C1 segment of cervical spinal cord (tissue), 14 donors: ENCODE results near the gene MEIOC.
"Not testable (repeated sequence)": the region's sequence is repeated elsewhere in the genome, so short reads cannot be mapped to it uniquely, and the experiment has no call there.

ENCODE experiments used
- DNase-seq, 14 donors: peaks; one replicate each; lab custom pipeline; 2025; lab: John Stamatoyannopoulos, UW

MEIOC gene

DNA sequence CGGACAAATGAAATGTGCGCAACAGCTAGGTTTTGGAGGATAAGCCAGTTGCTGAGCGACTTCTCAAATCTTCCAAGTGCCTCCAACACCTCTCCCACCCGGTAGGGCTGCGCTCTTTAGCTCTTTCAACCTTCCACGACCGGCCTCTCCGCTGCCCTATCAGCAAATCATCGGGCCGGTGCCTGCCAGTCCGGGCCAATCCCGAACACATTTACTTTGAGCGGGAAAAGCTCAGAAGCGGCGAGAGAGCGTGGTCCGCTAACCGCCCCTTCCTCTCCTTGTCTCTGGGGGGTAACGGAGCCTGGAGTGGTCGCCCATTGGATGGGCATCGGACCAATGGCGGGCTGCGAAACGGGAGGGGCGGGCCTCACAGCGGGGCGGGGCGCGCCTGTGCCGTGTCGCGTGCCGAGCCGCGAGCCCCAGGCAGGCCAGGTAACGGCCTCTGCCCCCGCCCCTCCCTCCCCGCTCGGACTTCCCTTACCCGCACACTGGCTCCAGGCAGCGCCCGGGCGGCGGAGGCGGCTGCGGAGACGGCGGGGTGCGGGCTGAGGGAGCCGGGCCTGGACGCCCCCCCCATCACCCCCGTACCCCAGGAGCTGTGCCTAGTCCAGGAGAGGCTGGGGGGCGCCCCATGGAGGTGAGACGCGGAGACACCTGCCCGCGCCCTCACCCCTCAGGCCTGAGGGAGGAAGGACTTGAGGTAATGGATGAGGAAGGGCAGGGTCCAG is at the start of gene MEIOC:
Gene MEIOC (plus strand): TSS at position 486 of the 728 bp plus-strand sequence. CDS start 146 bp downstream, at position 632.
- DNase-seq: no peak

DNA sequence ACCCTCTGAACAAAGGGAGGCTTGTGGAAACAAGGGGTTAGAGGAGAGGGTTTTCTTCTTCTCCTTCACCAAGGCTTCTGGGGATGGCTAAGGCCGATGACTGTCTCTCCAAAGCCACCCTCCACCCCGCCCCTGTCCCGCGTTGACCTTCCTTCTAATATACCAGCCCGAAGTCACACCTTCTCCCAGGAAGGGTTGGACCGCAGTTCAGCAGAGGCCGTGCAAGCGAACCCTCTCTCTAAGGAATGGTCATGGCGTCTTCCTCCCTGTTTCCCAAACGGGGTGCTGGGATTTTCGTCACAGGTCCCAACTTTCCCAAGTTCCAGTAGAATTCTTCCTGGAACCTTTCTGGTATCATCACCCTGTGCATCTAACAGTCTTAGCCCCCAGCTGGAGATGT is 49.6 kb upstream of the MEIOC start:
- DNase-seq: no peak

DNA sequence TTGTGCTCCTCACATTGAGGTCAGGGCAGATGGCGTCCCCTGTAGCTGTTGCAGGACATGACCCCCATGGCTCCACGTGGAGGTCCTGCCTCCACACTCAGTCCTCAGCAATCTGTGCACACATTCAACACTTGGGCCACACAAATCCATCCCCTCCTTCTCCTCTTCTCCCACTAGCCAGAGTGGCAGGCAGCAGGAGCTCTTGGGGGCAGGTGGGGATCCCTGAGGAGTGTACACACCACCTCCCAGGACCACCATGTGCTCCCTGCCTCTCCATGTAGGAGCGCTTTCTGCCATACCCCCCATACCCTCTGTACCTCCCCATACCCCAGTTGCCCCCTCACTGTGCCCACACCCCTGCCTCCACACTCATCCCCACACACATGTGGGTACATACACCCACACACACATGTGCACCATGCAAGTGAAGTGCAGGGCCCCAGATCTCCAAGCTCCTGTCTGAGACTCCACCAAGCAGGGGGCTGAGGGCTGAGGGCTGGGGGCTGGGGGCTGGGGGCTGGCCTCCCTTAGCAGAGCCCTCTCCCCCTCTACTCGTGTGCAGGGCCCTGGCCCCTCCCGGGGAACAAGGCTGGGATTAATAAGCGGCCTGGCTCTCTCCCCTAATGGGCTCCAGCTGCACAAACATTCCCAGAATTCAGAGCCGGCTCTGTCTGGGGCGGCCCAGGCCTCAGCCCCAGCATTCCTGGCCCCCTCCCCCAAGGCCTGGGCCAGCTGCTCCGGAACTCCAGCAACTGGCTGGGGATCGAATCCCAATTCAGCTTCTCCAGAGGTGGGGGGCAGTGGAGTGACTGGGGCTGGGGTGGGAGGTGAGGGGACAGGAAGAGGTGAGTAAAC is 48.2 kb upstream of the MEIOC start:
- DNase-seq: no peak

DNA sequence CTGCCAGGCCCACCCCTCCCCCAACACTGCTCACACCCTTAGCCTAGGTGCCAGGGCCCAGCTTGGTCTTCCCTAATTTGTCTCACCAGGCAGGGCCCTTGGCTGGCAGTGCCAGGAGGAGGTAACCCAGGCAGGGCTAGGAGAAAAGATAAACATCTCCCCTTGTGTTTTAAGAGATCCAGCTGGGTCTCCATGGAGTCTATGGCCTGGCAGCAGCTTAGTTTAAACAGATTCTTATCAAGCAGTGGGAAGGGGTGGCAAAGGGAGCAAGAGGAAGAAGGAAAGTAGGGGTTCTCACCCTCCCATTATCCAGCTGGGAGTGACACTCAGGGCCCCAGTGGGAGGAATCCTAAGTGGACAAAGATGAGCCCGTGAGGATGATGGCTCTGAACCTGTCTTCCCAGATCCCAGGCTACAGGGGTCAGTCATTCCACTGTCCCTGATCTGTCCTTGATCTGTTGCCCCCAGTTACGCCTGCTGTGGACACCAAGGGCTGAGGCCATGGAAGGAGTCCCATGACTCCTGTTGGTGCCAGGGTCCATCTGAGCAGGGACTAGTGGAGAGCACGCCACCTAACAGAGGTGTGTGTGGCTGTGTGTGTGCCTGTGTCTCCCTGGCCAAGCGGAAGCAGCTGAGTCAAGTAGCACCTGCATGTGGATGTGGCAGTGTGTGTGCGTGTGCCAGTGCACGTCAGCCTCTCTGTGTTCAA is 47.4 kb upstream of the MEIOC start:
- DNase-seq: no peak

DNA sequence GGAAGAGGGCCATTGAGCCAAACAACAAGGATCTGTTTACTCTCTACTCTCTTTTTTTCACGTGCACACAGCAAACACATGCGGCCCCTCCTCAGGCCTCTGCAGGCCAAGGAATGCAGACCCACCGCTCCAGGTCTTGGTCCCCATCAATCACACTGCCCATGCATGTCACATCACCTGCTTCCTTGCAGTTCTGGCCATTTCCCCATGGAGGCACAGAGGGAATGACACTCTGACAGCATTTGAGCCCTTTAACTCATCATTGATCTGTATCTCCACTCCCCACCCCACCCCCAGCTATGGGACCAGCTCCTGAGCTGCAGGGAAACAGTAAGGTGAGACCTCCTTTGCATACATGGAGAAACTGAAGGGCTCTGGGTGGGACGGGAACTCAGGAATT is 45.9 kb upstream of the MEIOC start:
- DNase-seq: no peak

DNA sequence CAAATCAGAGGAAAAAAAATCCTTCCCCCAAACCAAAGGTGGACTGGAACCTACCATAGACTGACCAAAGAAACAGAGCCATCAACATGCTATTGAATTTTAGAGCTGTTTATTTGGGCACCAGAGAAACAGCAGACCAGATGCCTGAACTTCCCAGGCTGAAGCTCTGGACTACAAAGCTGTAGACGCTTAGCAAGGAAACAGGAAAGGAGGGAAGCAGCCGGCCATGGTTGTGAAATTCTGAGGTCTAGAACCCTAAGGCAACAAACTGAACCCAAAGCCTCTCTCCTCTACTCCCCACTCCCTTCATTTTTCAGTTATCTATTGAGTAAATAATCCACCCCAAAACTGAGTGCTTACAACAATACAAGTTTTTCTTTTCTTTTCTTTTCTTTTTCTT is 45.4 kb upstream of the MEIOC start:
- no peak for DNase-seq

DNA sequence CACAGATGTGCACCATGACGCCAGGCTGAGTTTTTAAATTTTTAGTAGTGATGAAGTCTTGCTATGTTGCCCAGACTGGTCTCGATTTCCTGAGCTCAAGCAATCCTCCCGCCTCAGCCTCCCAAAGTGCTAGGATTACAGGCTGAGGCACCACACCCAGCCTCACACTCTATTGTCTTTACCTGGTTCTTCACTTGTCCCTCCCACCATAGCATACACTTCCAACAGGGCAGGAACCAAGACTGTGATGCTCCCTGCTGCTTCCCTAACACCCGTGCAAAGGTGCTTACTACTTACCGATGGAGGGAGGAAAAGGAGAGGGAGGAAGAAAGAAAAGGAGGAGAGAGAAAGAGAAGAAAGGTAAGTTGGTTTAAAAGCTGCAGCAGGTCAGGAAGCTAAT is 41.4 kb upstream of the MEIOC start:
- DNase-seq: no peak

DNA sequence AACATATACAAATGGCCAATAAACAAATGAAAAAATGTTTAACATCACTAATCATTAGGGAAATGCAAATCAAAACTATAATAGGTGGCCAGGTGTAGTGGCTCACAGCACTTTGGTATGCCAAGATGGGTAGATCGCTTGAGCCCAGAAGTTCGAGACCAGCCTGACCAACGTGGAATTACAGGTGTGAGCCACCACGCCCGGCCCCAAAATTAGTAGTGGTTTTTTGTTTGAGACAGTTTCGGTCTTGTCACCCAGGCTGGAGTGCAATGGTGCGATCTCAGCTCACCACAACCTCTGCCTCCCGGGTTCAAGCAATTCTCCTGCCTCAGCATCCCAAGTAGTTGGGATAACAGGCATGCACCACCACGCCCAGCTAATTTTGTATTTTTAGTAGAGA is 37.6 kb upstream of the MEIOC start:
- not testable (repeated sequence) for DNase-seq

DNA sequence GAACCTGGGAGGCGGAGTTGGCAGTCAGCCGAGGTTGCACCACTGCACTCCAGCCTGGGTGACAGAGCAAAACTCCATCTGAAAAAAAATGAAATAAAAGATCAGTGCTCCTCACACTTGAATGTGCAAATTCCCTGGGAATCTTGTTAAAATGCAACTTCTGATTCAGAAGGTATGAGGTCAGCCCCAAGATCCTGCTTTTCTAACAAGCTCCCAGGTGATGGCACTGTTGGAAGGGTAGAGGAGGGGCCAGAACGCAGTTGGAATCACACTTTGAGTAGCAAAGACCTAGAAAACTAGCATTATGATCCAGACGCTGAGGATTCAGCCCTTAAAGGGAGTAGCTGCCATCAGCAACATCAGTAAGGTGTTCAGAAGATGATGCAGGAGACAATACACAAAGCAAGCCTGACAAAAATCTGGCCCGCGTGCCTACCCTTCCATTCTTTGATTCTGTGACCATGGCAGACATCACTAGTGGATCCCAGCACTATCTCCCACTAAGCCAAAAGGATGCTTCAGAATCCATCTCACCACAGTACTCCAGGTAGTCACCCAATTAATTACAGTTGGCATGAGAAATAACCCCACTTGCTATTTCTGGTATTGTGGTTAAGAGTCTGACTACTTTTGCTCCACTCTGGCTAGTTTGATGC is 33.1 kb upstream of the MEIOC start:
- DNase-seq: no peak

DNA sequence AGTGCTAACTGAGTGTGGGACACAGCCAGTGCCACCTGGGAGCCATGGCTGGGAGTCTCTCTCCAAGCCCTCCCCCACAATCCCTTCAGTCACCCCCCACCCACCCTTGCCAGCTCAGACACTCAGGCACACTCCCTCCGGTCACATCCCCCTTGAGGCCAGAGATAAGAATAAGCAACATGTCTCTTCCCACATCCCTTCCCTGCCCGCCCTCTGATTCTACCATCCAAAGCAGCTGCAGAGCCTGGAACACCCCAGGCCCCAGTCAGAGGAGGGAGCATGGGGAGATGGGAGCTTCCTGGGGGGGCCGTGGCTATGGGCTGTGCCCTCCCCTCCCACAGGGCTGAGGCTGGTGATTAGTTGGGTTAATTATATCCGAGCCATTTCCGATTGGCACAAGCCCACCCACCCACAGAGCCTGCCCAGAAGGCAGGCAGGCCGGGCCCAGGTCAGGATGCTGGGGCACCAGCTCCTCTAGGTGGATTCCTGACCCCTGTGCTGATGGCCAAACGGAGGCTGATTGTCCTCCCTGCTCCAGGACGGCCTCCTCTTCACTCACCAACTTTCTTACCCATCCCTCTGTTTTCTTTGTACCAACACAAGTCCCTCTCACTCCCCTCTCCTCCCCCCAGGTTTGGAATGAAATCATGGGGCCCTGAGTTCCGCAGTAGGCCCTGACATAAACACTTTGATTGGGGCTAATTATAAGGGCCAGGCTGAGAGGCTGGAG is 28.6 kb upstream of the MEIOC start:
- no peak for DNase-seq

DNA sequence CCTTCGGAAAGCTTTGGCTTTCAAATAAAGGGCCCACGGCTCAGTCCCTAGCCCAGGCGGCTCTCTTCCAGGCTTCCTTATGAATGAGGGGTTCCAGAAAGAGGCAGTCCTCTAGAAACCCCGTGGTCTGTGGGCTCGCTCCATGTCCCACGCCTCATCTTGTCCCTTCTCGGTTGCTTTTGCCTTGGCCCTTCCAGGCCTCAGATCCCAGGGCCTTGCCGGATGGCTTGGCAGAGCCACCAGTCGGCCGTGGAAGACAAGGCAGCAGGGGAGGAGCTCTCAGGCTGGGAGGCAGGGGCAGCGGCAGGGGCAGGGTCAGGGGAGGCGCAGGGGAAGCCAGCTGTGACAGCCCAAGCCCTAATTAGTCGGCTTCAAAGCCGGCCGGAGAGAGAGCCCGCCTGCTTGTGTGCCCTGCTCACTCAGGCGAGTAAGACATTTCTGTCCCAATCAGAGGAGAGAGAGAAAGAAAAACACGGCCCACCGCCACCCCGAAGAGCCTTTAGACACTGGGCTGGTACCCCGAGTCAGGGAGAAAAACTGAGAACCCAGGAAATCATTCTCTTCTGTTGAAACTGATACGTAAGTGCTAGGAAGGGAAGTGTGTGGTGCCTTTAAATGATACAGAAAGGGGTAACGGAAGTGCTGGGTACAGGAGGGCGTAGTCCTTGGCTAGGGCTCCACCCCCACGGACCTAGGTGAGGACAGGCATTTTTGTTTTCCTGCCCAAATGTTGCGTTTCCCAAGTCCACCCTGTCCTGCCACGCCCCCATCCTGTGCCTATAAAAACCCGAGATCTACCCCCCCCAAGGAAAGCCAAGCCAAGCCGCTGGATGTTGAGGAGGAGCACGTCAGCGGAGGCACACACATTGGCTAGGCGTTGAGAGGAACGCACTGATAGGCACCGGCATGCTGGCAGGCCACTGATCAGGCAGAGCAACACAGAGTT is 27.8 kb upstream of the MEIOC start:
- peak in 7 of 14 donors; percentile 8 to 50 (median 25) for DNase-seq

DNA sequence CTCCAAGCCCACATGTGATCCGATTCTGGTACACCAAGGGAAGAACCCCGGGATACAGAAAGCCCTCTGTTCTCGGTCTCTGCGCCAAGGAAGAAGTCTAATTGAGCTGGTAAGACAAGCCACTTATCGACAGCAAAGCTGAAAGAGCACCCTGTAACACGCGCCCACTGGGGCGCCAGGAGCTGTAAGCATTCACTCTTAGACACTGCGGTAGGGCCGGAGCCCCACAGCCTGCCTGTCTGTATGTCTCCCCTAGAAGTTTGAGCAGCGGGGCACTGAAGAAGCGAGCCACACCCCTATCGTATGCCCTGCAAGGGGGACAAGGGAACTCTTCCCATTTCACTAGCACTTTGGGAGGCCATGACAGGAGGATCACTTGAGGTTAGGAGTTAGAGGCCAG is 27.0 kb upstream of the MEIOC start:
- DNase-seq: no peak

DNA sequence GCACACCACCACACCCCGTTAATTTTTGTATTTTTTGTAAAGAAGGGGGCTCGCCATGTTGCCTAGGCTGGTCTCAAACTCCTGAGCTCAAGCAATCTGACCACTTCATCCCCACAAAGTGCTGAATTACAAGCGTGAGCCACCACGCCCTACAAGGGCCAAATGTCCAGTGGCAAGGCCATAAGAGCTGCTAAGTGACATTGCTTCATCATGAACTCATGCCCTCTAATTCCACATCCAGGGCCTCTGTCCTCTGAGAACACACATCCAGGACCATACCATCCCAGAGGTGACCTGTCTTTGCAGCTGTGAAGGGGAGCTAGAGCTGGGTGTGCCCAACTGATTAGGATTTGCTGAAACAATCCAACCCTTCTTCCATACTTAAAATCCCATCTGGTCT is 25.6 kb upstream of the MEIOC start:
- no peak for DNase-seq

DNA sequence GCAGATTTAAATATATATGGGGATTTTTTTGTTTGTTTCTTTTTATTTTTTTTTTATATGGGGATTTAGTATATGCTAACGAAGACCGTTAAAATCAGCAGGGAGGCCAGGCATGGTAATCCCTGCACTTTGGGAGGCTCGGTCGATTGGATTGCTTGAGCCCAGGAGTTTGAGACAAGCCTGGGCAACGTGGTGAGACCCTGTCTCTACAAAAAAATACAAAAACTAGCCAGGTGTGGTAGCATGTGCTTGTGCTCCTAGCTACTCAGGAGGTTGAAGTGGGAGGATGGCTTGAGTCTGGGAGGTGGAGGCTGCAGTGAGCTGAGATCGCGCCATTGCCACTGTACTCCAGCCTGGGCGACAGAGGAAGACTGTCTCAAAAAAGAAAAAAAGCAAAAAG is 22.3 kb upstream of the MEIOC start:
- DNase-seq: no peak

DNA sequence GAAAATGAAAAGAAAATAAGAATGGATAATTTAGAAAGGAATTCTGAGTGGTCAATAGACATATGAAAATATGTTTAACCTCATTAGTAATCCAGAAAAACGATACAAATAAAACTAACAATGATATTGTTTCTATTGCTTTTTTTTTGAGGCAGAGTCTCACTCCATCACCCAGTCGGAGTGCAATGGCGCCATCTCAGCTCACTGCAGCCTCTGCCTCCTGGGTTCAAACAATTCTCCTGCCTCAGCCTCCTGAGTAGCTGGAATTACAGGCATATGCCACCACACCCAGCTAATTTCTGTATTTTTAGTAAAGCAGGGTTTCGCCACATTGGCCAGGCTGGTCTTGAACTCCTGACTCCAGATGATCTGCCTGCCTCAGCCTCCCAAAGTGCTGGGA is 21.9 kb upstream of the MEIOC start:
- not testable (repeated sequence) for DNase-seq

DNA sequence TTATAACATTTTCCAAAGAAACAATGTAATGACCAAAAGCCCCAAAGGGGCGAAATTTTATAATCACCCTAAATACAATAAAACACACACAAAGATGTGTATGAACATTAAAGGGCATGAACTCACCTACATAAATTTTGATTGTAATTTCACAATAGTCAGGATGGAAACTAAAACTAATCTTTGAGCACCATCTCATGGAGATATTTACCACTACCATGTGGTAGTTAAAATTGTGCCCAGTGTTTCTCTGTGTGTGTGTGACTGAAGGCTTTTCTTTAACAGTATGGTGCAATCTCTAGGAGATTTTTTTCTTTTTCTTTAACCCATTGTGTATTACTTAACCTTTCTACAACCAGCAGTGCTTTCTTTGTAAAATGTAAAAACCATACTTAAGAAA is 19.7 kb upstream of the MEIOC start:
- DNase-seq: no peak

DNA sequence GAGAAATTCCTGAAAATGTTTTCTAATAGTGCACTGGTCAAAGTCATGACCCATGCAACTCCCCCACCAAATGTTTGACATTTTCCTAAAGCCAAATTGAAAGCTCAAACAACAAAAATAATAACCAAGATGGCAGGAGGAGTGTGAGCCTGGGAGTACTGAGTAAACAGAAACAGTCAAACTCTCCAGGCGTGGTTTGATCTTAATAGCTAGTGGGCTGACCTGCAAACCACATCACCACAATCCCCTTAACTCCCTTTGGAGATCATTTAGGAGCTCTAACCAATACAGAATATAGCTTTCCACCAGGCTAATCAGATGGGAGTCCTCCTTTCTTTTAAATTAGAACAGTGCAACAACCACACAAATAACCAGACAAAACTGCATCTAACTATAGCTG is 19.2 kb upstream of the MEIOC start:
- no peak for DNase-seq

DNA sequence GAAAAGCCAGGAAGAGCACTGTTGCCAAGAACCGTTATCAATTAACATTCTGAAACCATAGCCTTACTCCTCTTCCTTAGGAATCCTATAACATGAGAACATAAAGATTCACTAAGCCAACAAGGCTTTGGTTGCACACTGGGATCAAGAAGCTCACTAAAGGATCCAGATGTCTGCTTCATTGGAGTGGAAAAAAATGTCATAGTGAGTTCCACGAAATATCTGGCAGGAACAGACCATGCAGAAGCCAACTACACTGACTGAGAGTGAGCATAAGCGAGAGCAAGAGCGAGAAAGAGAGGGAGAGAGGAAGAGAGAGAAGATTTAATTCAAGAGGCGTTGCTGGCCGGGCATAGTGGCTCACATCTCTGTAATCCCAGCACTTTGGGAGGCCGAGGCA is 13.4 kb upstream of the MEIOC start:
- no peak for DNase-seq

DNA sequence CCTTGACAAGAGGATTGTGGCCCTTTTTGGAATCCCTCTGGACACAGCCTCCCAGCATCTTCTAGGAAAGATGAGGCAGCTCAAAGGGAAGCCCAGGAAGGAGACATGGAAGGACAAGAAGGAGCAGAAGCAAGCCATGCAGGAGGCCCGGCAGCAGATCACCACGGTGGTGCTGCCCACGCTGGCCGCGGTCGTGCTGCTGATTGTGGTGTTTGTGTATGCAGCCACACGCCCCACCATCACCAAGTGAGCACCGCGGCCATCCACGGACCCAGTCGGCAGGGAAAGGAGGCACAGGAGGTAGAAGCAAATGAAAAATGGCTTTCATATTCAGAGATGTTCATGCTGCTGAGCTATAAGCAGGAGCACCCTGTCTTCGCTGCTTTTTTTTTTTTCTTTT is 10.9 kb upstream of the MEIOC start:
- DNase-seq: no peak

DNA sequence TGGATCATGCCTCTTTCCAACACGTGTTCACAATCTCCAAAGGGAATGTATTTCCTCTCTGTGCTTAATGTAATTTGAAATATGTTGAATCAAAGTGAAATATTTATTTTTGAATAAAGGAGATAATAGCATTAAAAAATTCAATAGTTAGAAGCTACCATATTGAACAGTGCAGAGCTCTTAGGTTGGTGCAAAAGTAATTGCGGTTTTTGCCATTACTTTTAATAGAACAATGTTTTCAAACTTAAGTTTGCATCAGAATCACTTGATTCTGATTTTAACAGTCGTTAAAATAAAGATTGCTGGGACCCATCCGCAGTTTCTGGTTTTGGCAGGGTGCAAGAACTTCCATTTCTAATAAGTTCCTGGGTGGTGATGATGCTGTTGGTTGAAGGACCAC is 10.0 kb upstream of the MEIOC start:
- no peak for DNase-seq
